ENCODE results near the gene HOXB5.

- TF ChIP-seq CTCF (IDR thresholded peaks at IDR 0.05; ENCODE audit: poor library complexity): no peak
- no peak for TF ChIP-seq EZH2 (IDR thresholded peaks at IDR 0.05; ENCODE audit: borderline replicate concordance)
- peak; percentile 4 for TF ChIP-seq EZH2phosphoT487 (IDR thresholded peaks at IDR 0.05; ENCODE audit: low read depth, severe bottlenecking, unreplicated experiment)
Measured at GRCh38 chr17:48551214-48551555, 42.4 kb downstream of the HOXB5 start.
